Coronary artery (tissue), 2 donors: Measurements from ENCODE around the gene CYTH2.
A peak's percentile ranks its signal among the peaks of the same experiment; 100 is the strongest.

Source experiments
- DNase-seq: peaks from one replicate; pipeline ENCODE4 v3.0.0-alpha.2; 2017; ENCODE audit warnings: low spot score
- H3K27ac ChIP-seq, 2 donors: fragments of 200-600 bp; sonication (generic); one replicate each; pipeline ENCODE4 v1.5.1; 2016 to 2019
- H3K4me3 ChIP-seq: fragments of 200-600 bp; sonication (generic); 2 replicates; pipeline ENCODE4 v1.5.1; 2016; ENCODE audit warnings: mild to moderate bottlenecking, moderate library complexity
- CTCF ChIP-seq: fragments of 200-600 bp; sonication (generic); IDR thresholded peaks from one replicate; pipeline ENCODE4 v1.5.1; 2019; ENCODE audit warnings: antibody characterized with exemption

Gene CYTH2, protein sequence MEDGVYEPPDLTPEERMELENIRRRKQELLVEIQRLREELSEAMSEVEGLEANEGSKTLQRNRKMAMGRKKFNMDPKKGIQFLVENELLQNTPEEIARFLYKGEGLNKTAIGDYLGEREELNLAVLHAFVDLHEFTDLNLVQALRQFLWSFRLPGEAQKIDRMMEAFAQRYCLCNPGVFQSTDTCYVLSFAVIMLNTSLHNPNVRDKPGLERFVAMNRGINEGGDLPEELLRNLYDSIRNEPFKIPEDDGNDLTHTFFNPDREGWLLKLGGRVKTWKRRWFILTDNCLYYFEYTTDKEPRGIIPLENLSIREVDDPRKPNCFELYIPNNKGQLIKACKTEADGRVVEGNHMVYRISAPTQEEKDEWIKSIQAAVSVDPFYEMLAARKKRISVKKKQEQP

GRCh38 chr19:48469289-48469881 is at the start of gene CYTH2:
CYTH2 (plus strand) TSS chr19:48469369; CDS start chr19:48469508, 139 bp downstream.
- TF ChIP-seq CTCF: no peak
- Histone ChIP-seq H3K4me3 (peak within 1 kb of the TSS; percentile 80), H3K27ac (peak within 1 kb of the TSS; percentile 86 to 94)
- peak; percentile 91 for DNase-seq

GRCh38 chr19:48421548-48421947 is 47.6 kb upstream of the CYTH2 start:
- no peak for TF ChIP-seq CTCF
- Histone ChIP-seq H3K4me3 (no peak overlapping the region), H3K27ac (no peak overlapping the region)
- no peak for DNase-seq

DNA sequence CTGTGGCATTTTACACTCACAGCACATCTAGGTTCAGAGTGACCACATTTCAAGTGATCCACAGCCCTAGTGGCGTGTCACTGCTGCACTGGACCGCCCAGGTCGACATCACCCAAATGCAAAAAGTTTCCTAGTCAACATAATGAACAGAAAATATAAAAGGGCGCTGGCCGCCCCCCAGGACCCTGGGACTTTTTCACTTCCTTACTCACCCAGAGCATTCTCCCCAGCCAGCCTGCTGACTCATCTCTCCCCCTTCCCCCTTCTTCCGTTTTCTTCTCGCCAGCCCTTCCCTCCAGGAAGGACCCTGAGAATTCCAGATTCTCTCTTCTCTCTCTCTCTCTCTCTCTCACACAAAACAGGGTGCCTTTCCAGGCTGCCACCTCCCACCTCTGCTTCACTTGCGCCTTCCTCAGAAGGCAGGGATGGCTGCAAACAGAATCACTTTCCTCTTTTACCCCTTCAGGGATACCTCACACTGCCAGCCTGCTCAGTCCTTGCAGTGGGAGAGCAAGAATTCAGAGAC is 44.4 kb upstream of the CYTH2 start:
- TF ChIP-seq CTCF: no peak
- H3K27ac ChIP-seq: no peak overlapping the region
- no peak overlapping the region for H3K4me3 ChIP-seq
- no peak for DNase-seq

DNA sequence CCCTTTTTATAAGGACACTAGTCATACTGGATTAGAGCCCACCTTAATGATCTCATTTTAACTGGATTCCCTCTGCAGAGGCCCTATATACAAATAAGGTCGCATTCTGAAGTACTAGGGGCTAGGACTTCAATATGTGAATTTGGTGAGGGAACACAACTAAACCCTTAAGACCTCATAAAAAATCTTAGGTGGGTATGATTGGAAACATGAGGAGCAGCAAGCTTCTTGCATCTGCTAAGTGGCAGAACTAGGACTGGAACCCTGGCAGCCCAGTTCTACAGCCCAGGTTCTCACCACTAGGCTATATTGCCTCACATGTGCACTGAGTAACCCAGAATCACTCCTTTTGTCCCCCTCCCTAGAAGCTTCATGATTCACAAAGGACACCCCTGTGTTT is 40.5 kb upstream of the CYTH2 start:
- TF ChIP-seq CTCF: no peak
- DNase-seq: no peak
- H3K4me3 ChIP-seq: no peak overlapping the region
- no peak overlapping the region for H3K27ac ChIP-seq

DNA sequence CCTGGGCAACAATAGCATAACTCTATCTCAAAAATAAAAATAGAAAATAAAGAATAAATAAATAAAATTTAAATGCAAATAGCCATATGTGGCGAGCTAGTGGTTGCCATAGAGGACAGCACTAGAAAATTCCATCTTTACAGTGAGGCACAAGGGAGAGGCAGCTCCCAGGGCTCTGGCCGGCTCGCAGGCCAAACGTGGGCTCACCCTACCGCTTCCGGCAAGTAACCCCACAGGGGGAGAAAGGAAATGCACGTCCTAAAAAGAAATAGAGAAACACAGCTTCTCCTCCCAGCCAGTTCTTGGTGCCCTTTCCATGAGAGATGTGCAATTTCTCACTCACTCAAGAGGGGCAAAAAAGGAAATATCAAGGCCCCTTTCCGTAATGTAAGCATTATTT is 35.8 kb upstream of the CYTH2 start:
- Histone ChIP-seq H3K4me3 (no peak overlapping the region), H3K27ac (no peak overlapping the region)
- DNase-seq: no peak
- TF ChIP-seq CTCF: no peak

- no peak overlapping the region for H3K27ac ChIP-seq
- no peak overlapping the region for H3K4me3 ChIP-seq
- no peak for DNase-seq
- no peak for TF ChIP-seq CTCF
Observed at GRCh38 chr19:48436586-48436985, 32.6 kb upstream of the CYTH2 start.
